Tibial nerve (tissue), 4 donors: Measurements from ENCODE around the gene TCFL5. TPM values are rescaled to one million over a fixed set of nuclear protein-coding genes. Genes with fewer than 3 reads are reported as not detected.

Experiments used
- DNase-seq, 2 donors: peaks; one replicate each; pipeline ENCODE4 v3.0.0-alpha.2; 2019; ENCODE audit warnings: low spot score in 2 of 2
- H3K27ac ChIP-seq, 4 donors: fragments of 200-600 bp; sonication (generic) in 3 of 4; one replicate each; pipeline ENCODE4 v1.5.1; 2017 to 2019; ENCODE audit warnings: mild to moderate bottlenecking in 1 of 4
- H3K27me3 ChIP-seq, 2 donors: fragments of 200-600 bp; sonication (generic) in 1 of 2; one replicate each; pipeline versions ENCODE4 v1.5.1 to v1.6.0; 2017 to 2019
- H3K36me3 ChIP-seq, 3 donors: fragments of 200-600 bp; sonication (generic); one replicate each; pipeline ENCODE4 v1.5.1; 2018 to 2019
- H3K4me1 ChIP-seq, 4 donors: fragments of 200-600 bp; sonication (generic) in 3 of 4; one replicate each; pipeline ENCODE4 v1.5.1; 2017 to 2019
- H3K4me3 ChIP-seq, 4 donors: fragments of 200-600 bp; sonication (generic) in 3 of 4; one replicate each; pipeline ENCODE4 v1.5.1; 2017 to 2019; ENCODE audit warnings: mild to moderate bottlenecking in 1 of 4, moderate library complexity in 1 of 4
- H3K9me3 ChIP-seq, 4 donors: fragments of 200-600 bp; sonication (generic) in 3 of 4; one replicate each; pipeline ENCODE4 v1.5.1; 2017 to 2019
- CTCF ChIP-seq, 5 experiments: fragments of 200-600 bp in 3 of 5; fragments of 450-650 bp in 2 of 5; sonication (generic) in 3 of 5; IDR thresholded peaks; one replicate each; pipeline ENCODE4 v1.5.1; 2016 to 2019; ENCODE audit warnings: antibody characterized with exemption in 5 of 5, mild to moderate bottlenecking in 3 of 5, moderate library complexity in 2 of 5
- EP300 ChIP-seq, 2 donors: sonication (generic); formaldehyde crosslinking; IDR thresholded peaks; one replicate each; pipeline ENCODE4 v1.6.1; 2017; ENCODE audit warnings: antibody characterized with exemption in 2 of 2, mild to moderate bottlenecking in 1 of 2
- POLR2A ChIP-seq, 2 donors: fragments of 450-650 bp; IDR thresholded peaks; one replicate each; pipeline ENCODE4 v1.6.1; 2017; ENCODE audit warnings: antibody characterized with exemption in 2 of 2, mild to moderate bottlenecking in 2 of 2, moderate library complexity in 2 of 2
- WGBS, 2 donors: methylation state at CpG; one replicate each; pipeline ENCODE4 v1.1.5; 2018; 5-methylcytosine and 5-hydroxymethylcytosine counted together
- total RNA-seq, 4 donors: library from RNA; depleted of rRNA; stranded (reverse); fragments of >200 nt; gene quantifications; one replicate each; pipeline ENCODE4 v1.1.0, GENCODE V29; 2016

TCFL5 gene
- total RNA-seq, 4 donors from 2014 or later: 9.8 to 25.1 (median 16.2) TPM

GRCh38 chr20:62804021-62804626 is 57.5 kb downstream of the TCFL5 start:
- Histone ChIP-seq H3K9me3 (no peaks in the 10 kb centered on the region), H3K27me3 (no peaks in the 10 kb centered on the region), H3K27ac (peak overlapping the region; percentile 88 to 98 (median 98)), H3K4me3 (peak overlapping the region; percentile 35 to 100 (median 93)), H3K36me3 (peaks cover 0 to 57% (median 17%) of the 10 kb centered on the region in 3 donors), H3K4me1 (peaks cover 0 to 41% (median 26%) of the 10 kb centered on the region in 4 donors)
- 23 to 26% methylated on average over 19 to 24 of the region's 25 CpGs for WGBS, 2 donors
- TF ChIP-seq EP300 (IDR thresholded peaks at IDR 0.05) (no peak), CTCF (IDR thresholded peaks at IDR 0.05) (peak in 1 of 5 experiments; percentile 10)
- DNase-seq: no peak

GRCh38 chr20:62802026-62802712 is 59.5 kb downstream of the TCFL5 start:
- Histone ChIP-seq H3K4me1 (peaks cover 0 to 38% (median 25%) of the 10 kb centered on the region in 4 donors), H3K27ac (no peak overlapping the region), H3K27me3 (no peaks in the 10 kb centered on the region), H3K4me3 (no peak overlapping the region), H3K36me3 (peaks cover 0 to 59% (median 19%) of the 10 kb centered on the region in 3 donors), H3K9me3 (no peaks in the 10 kb centered on the region)
- no peak for DNase-seq
- WGBS, 2 donors: 86 to 94% methylated on average over 21 to 22 of the region's 22 CpGs
- TF ChIP-seq POLR2A (IDR thresholded peaks at IDR 0.05) (no peak), CTCF (IDR thresholded peaks at IDR 0.05) (no peak), EP300 (IDR thresholded peaks at IDR 0.05) (no peak)

GRCh38 chr20:62801284-62802010 is 60.2 kb downstream of the TCFL5 start:
- no peaks in the 10 kb centered on the region for H3K9me3 ChIP-seq
- no peak overlapping the region for H3K4me3 ChIP-seq
- WGBS, 2 donors: 86 to 92% methylated on average over 12 to 14 of the region's 15 CpGs
- TF ChIP-seq POLR2A (IDR thresholded peaks at IDR 0.05): no peak
- no peak for TF ChIP-seq EP300 (IDR thresholded peaks at IDR 0.05)
- TF ChIP-seq CTCF (IDR thresholded peaks at IDR 0.05): no peak
- H3K36me3 ChIP-seq: peaks cover 0 to 52% (median 19%) of the 10 kb centered on the region in 3 donors
- peak overlapping the region in 1 of 4 donors; percentile 24 for H3K27ac ChIP-seq
- peaks cover 0 to 36% (median 21%) of the 10 kb centered on the region in 4 donors for H3K4me1 ChIP-seq
- H3K27me3 ChIP-seq: no peaks in the 10 kb centered on the region
- DNase-seq: no peak

GRCh38 chr20:62800314-62801259 is 61.0 kb downstream of the TCFL5 start:
- peaks cover 0 to 52% (median 19%) of the 10 kb centered on the region in 3 donors for H3K36me3 ChIP-seq
- H3K4me1 ChIP-seq: peaks cover 0 to 32% (median 13%) of the 10 kb centered on the region in 4 donors
- H3K9me3 ChIP-seq: no peaks in the 10 kb centered on the region
- WGBS, 2 donors: 82% methylated on average over 25 to 26 of the region's 26 CpGs
- no peak overlapping the region for H3K27ac ChIP-seq
- H3K27me3 ChIP-seq: no peaks in the 10 kb centered on the region
- TF ChIP-seq CTCF (IDR thresholded peaks at IDR 0.05): no peak
- TF ChIP-seq POLR2A (IDR thresholded peaks at IDR 0.05): no peak
- no peak for TF ChIP-seq EP300 (IDR thresholded peaks at IDR 0.05)
- DNase-seq: no peak
- H3K4me3 ChIP-seq: no peak overlapping the region
